Measurements from ENCODE around the gene MYT1. TPM values are rescaled to one million over a fixed set of nuclear protein-coding genes. Genes with fewer than 3 reads are reported as not detected.

The MYT1 gene
- total RNA-seq, 1 experiment from 2014 or later = 0.22 TPM

DNA sequence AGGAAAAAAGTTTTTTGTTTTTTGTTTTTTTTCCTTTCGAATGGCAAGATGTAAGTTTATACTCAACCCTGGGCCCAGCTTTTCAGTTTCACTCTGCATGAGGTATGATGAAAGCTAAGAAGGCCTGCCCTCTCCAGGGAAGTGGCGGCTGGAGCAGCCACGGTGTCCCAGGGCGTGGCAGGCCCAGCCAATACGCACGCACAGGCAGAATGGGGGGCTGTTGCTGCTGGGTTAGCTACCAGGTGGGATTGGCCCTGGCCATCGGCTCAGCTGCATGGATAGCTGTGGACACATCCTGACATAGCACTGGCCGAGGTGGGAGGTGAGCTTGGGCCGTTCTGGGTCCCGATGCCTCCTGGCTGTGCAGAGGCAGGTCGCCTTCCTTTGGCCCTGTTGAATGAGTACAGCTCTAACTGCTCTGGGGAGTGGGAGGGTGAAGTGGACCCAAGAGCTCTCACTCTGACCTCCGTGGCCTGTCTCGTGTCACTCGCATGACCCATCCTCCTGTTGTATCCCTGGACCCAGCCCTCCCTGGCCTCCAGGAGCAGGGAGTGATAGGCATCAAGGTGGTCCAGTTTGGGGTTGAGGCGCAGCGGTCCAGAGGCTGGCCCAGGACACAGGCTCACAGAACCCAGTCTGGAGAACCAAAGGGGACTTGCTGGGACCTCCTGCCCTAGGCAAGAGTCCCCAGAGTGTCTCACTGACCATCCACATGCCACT lies 18.1 kb downstream of the MYT1 start:
- ChIA-PET POLR2A (ENCODE audit: unreplicated experiment) (no interaction called here), CTCF (interaction anchor here (0.5 kb wide), 1 partner anchor 1039 kb away, joined by 8 read pairs; no protein-coding TSS in a partner anchor)
- DNase-seq = no peak
- no peak overlapping the region for H3K9ac ChIP-seq (ENCODE audit: low read length)
- H3F3A ChIP-seq (ENCODE audit: low read length, unreplicated experiment) = no peaks in the 10 kb centered on the region
- H3K4me1 ChIP-seq (ENCODE audit: insufficient read depth, low read length) = no peaks in the 10 kb centered on the region
- no peak for ATAC-seq
- intact Hi-C loops (cut with micrococcal nuclease) = no loop called here
- H3K4me2 ChIP-seq (ENCODE audit: low read length) = no peak overlapping the region
- TF ChIP-seq, protein P1, sequence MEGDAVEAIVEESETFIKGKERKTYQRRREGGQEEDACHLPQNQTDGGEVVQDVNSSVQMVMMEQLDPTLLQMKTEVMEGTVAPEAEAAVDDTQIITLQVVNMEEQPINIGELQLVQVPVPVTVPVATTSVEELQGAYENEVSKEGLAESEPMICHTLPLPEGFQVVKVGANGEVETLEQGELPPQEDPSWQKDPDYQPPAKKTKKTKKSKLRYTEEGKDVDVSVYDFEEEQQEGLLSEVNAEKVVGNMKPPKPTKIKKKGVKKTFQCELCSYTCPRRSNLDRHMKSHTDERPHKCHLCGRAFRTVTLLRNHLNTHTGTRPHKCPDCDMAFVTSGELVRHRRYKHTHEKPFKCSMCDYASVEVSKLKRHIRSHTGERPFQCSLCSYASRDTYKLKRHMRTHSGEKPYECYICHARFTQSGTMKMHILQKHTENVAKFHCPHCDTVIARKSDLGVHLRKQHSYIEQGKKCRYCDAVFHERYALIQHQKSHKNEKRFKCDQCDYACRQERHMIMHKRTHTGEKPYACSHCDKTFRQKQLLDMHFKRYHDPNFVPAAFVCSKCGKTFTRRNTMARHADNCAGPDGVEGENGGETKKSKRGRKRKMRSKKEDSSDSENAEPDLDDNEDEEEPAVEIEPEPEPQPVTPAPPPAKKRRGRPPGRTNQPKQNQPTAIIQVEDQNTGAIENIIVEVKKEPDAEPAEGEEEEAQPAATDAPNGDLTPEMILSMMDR (conservative IDR thresholded peaks at IDR 0.05; ENCODE audit: low read depth, low read length) = no peak
- TF ChIP-seq EZH2 (IDR thresholded peaks at IDR 0.05; ENCODE audit: low read length, unreplicated experiment) (no peak), EZH2phosphoT487 (IDR thresholded peaks at IDR 0.05; ENCODE audit: borderline replicate concordance, low read length) (no peak)
- peaks cover 30% of the 10 kb centered on the region for H3K27me3 ChIP-seq (ENCODE audit: low read length)
- H3K36me3 ChIP-seq (ENCODE audit: low read depth, low read length) = no peaks in the 10 kb centered on the region
- H4K20me1 ChIP-seq (ENCODE audit: low read length) = no peaks in the 10 kb centered on the region
- no peak overlapping the region for H3K27ac ChIP-seq (ENCODE audit: low read length)
- H2AFZ ChIP-seq (ENCODE audit: low read length) = no peak overlapping the region
- H3K9me2 ChIP-seq (replicated peaks; ENCODE audit: low read length) = no peaks in the 10 kb centered on the region
- no TSS peak for BruUV-seq (replicated peaks)
- H3K79me2 ChIP-seq (ENCODE audit: low read length) = no peaks in the 10 kb centered on the region
- H3K9me3 ChIP-seq (ENCODE audit: low read length) = no peaks in the 10 kb centered on the region
- H3K4me3 ChIP-seq (ENCODE audit: low read length) = no peak overlapping the region

DNA sequence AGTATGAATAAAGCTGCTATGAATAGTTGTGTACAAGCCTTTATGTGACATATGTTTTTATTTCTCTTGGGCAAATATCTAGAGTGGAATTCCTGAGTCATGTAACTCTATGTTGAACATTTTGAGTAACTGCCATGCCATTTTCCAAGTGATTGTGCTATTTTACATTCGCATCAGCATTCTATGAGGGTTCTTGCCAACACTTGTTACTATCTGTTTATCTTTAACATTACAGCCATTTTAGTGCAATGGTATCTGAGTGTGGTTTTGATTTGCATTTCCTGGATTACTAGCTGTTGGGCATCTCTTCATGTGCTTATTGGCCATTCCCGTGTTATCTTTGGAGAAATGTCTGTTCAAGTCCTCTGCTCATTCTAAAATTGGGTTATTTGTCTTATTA lies 19.1 kb downstream of the MYT1 start:
- no TSS peak for BruUV-seq (replicated peaks)
- H3F3A ChIP-seq (ENCODE audit: low read length, unreplicated experiment) = no peaks in the 10 kb centered on the region
- no peak overlapping the region for H3K4me3 ChIP-seq (ENCODE audit: low read length)
- no peak for ATAC-seq
- CTCF ChIA-PET = no interaction called here
- H3K36me3 ChIP-seq (ENCODE audit: low read depth, low read length) = no peaks in the 10 kb centered on the region
- H3K27ac ChIP-seq (ENCODE audit: low read length) = no peak overlapping the region
- no peaks in the 10 kb centered on the region for H3K9me3 ChIP-seq (ENCODE audit: low read length)
- intact Hi-C loops (cut with micrococcal nuclease) = no loop called here
- no peaks in the 10 kb centered on the region for H3K4me1 ChIP-seq (ENCODE audit: insufficient read depth, low read length)
- no peak overlapping the region for H2AFZ ChIP-seq (ENCODE audit: low read length)
- peaks cover 33% of the 10 kb centered on the region for H3K27me3 ChIP-seq (ENCODE audit: low read length)
- H3K9ac ChIP-seq (ENCODE audit: low read length) = no peak overlapping the region
- H3K9me2 ChIP-seq (replicated peaks; ENCODE audit: low read length) = no peaks in the 10 kb centered on the region
- H3K4me2 ChIP-seq (ENCODE audit: low read length) = no peak overlapping the region
- H3K79me2 ChIP-seq (ENCODE audit: low read length) = no peaks in the 10 kb centered on the region
- DNase-seq = no peak
- POLR2A ChIA-PET (ENCODE audit: unreplicated experiment) = no interaction called here
- H4K20me1 ChIP-seq (ENCODE audit: low read length) = no peaks in the 10 kb centered on the region
- TF ChIP-seq EZH2phosphoT487 (IDR thresholded peaks at IDR 0.05; ENCODE audit: borderline replicate concordance, low read length) (no peak), EZH2 (IDR thresholded peaks at IDR 0.05; ENCODE audit: low read length, unreplicated experiment) (no peak)
- TF ChIP-seq, protein P1 (conservative IDR thresholded peaks at IDR 0.05; ENCODE audit: low read depth, low read length) = no peak

DNA sequence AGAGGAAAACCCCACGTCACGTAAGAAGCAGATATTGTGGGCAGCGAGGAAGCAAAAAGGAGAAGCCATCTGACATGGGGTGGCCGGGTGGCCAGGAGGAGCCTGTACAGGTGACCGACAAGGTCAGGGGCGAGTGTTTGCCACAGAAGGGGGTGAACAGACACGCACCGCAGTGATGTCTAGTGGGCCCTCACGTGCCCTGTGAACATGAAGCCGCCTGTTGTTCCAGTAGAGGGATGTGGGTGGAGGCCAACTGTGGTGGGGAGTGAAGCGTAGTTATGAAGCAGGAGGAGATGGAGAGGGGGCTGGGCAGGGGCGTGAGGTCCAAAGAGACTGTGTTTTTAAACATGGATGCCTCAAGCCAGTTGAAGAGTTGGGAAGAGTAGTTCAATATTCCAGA lies 20.5 kb downstream of the MYT1 start:
- Histone ChIP-seq H3K4me2 (ENCODE audit: low read length) (no peak overlapping the region), H4K20me1 (ENCODE audit: low read length) (no peaks in the 10 kb centered on the region), H3K4me1 (ENCODE audit: insufficient read depth, low read length) (no peaks in the 10 kb centered on the region), H3F3A (ENCODE audit: low read length, unreplicated experiment) (no peaks in the 10 kb centered on the region), H3K79me2 (ENCODE audit: low read length) (no peaks in the 10 kb centered on the region), H2AFZ (ENCODE audit: low read length) (no peak overlapping the region), H3K9ac (ENCODE audit: low read length) (no peak overlapping the region), H3K36me3 (ENCODE audit: low read depth, low read length) (no peaks in the 10 kb centered on the region), H3K27me3 (ENCODE audit: low read length) (peaks cover 40% of the 10 kb centered on the region), H3K9me2 (replicated peaks; ENCODE audit: low read length) (no peaks in the 10 kb centered on the region), H3K4me3 (ENCODE audit: low read length) (no peak overlapping the region), H3K27ac (ENCODE audit: low read length) (no peak overlapping the region), H3K9me3 (ENCODE audit: low read length) (no peaks in the 10 kb centered on the region)
- TF ChIP-seq EZH2phosphoT487 (IDR thresholded peaks at IDR 0.05; ENCODE audit: borderline replicate concordance, low read length) (no peak), EZH2 (IDR thresholded peaks at IDR 0.05; ENCODE audit: low read length, unreplicated experiment) (no peak)
- TF ChIP-seq, protein P1 (conservative IDR thresholded peaks at IDR 0.05; ENCODE audit: low read depth, low read length) = no peak
- ATAC-seq = no peak
- POLR2A ChIA-PET (ENCODE audit: unreplicated experiment) = no interaction called here
- DNase-seq = no peak
- CTCF ChIA-PET = no interaction called here
- no TSS peak for BruUV-seq (replicated peaks)
- intact Hi-C loops (cut with micrococcal nuclease) = no loop called here

All from PC-3 (cell line).